A673 (cell line): ENCODE measurements around the gene CEP72. TPM values are rescaled to one million over a fixed set of nuclear protein-coding genes. Genes with fewer than 3 reads are reported as not detected.

Experiments
- BruUV-seq: library from RNA; stranded (reverse); fragments of 400-500 nt; replicated peaks from 2 replicates; lab custom pipeline; 2021; lab: Mats Ljungman, UMichigan
- CTCF ChIA-PET: fragments of 300-600 bp; sonication (Branson Sonifier 250); formaldehyde crosslinking; loops from one replicate; lab custom pipeline; 2022; ENCODE audit warnings: antibody characterized with exemption; lab: Charles Lee
- POLR2A ChIA-PET: fragments of 300-600 bp; sonication (Branson Sonifier 250); formaldehyde crosslinking; loops from one replicate; lab custom pipeline; 2022; ENCODE audit warnings: antibody characterized with exemption; ENCODE audit not compliant: low non-redundant PET; lab: Charles Lee
- DNase-seq: peaks from one replicate; pipeline ENCODE4 v3.0.0-alpha.2; 2015; ENCODE audit warnings: low spot score
- H3K27ac ChIP-seq: fragments of 200-600 bp; sonication (generic); 2 replicates; pipeline ENCODE4 v1.5.1; 2016; ENCODE audit warnings: mixed run types, low read depth, mild to moderate bottlenecking, mixed read lengths, antibody characterized with exemption, low read length; ENCODE audit not compliant: poor library complexity, severe bottlenecking
- H3K27me3 ChIP-seq: fragments of 200-600 bp; sonication (generic); replicated peaks from 2 replicates; pipeline ENCODE4 v1.6.1; 2017; ENCODE audit warnings: mixed run types, low read depth, mild to moderate bottlenecking, mixed read lengths, antibody characterized with exemption, low read length; ENCODE audit not compliant: insufficient read depth, poor library complexity
- H3K36me3 ChIP-seq: fragments of 200-600 bp; sonication (generic); 2 replicates; pipeline ENCODE4 v1.6.1; 2016; ENCODE audit warnings: mixed run types, mild to moderate bottlenecking, mixed read lengths, antibody characterized with exemption, low read length; ENCODE audit not compliant: insufficient read depth, poor library complexity, severe bottlenecking
- H3K4me1 ChIP-seq: fragments of 200-600 bp; sonication (generic); 2 replicates; pipeline ENCODE4 v1.6.1; 2017; ENCODE audit warnings: mixed run types, mild to moderate bottlenecking, mixed read lengths, antibody characterized with exemption, low read length; ENCODE audit not compliant: insufficient read depth, poor library complexity, severe bottlenecking
- H3K4me3 ChIP-seq: fragments of 200-600 bp; sonication (generic); 2 replicates; pipeline ENCODE4 v1.5.1; 2016; ENCODE audit warnings: low read depth, mixed run types, mild to moderate bottlenecking, mixed read lengths, low read length; ENCODE audit not compliant: poor library complexity, severe bottlenecking
- H3K9me3 ChIP-seq: fragments of 200-600 bp; sonication (generic); 2 replicates; pipeline ENCODE4 v1.6.1; 2016; ENCODE audit warnings: mixed run types, low read depth, mild to moderate bottlenecking, mixed read lengths, antibody characterized with exemption, low read length; ENCODE audit not compliant: poor library complexity, severe bottlenecking
- CTCF ChIP-seq: fragments of 300-800, 200-600 bp; sonication (generic); conservative IDR thresholded peaks from 2 replicates; pipeline ENCODE4 v1.5.1; 2017; ENCODE audit warnings: low read depth, mild to moderate bottlenecking, antibody characterized with exemption, low read length, moderate library complexity, mixed read lengths
- EZH2 ChIP-seq: fragments of 200-600 bp; sonication (generic); IDR thresholded peaks from 2 replicates; pipeline ENCODE4 v1.6.1; 2017; ENCODE audit warnings: borderline replicate concordance, low read depth, mild to moderate bottlenecking, mixed read lengths, antibody characterized with exemption, low read length; ENCODE audit not compliant: poor library complexity, severe bottlenecking
- intact Hi-C: fragments of 100-400 bp; cut with micrococcal nuclease; formaldehyde crosslinking; loops from one replicate; pipeline ENCODE4 v1.10.0; 2022; ENCODE audit not compliant: unreplicated experiment
- total RNA-seq: library from RNA; stranded (reverse); gene quantifications from 2 replicates; pipeline ENCODE4 v1.2.3, GENCODE V29; 2021

Gene CEP72
- total RNA-seq, 1 experiment from 2014 or later: 37.2 TPM

GRCh38 chr5:569358-569867 lies 42.7 kb upstream of the CEP72 start:
- CTCF ChIA-PET: no interaction called here
- Histone ChIP-seq H3K36me3 (no peaks in the 10 kb centered on the region), H3K9me3 (peaks cover 6% of the 10 kb centered on the region), H3K4me3 (no peak overlapping the region), H3K27me3 (peaks cover 47% of the 10 kb centered on the region), H3K27ac (no peak overlapping the region), H3K4me1 (no peaks in the 10 kb centered on the region)
- POLR2A ChIA-PET: no interaction called here
- TF ChIP-seq CTCF (no peak), EZH2 (no peak)
- no TSS peak for BruUV-seq
- intact Hi-C loops: no loop called here
- DNase-seq: no peak

GRCh38 chr5:569868-570361 lies 42.2 kb upstream of the CEP72 start:
- no peaks in the 10 kb centered on the region for H3K36me3 ChIP-seq
- H3K4me3 ChIP-seq: no peak overlapping the region
- POLR2A ChIA-PET: no interaction called here
- intact Hi-C loops: no loop called here
- TF ChIP-seq EZH2 (no peak), CTCF (no peak)
- BruUV-seq: no TSS peak
- H3K9me3 ChIP-seq: peaks cover 6% of the 10 kb centered on the region
- no peaks in the 10 kb centered on the region for H3K4me1 ChIP-seq
- CTCF ChIA-PET: no interaction called here
- DNase-seq: no peak
- H3K27me3 ChIP-seq: peaks cover 47% of the 10 kb centered on the region
- no peak overlapping the region for H3K27ac ChIP-seq

GRCh38 chr5:570446-570845 lies 41.7 kb upstream of the CEP72 start:
- Histone ChIP-seq H3K27me3 (peaks cover 52% of the 10 kb centered on the region), H3K4me1 (no peaks in the 10 kb centered on the region), H3K27ac (no peak overlapping the region), H3K9me3 (peaks cover 6% of the 10 kb centered on the region), H3K4me3 (no peak overlapping the region), H3K36me3 (no peaks in the 10 kb centered on the region)
- no peak for DNase-seq
- BruUV-seq: no TSS peak
- intact Hi-C loops: no loop called here
- TF ChIP-seq CTCF (no peak), EZH2 (no peak)
- CTCF ChIA-PET: no interaction called here
- POLR2A ChIA-PET: no interaction called here
